ENCODE measurements around the gene ADM2.

The ADM2 gene

GRCh38 chr22:50487290-50488005 is 6.1 kb downstream of the ADM2 start:
- DNase-seq: no peak

GRCh38 chr22:50488006-50488677 is 6.8 kb downstream of the ADM2 start:
- no peak for DNase-seq

GRCh38 chr22:50488886-50489285 is 7.5 kb downstream of the ADM2 start:
- DNase-seq: no peak

GRCh38 chr22:50489363-50490243 is 8.3 kb downstream of the ADM2 start:
- DNase-seq: no peak

- DNase-seq: no peak
Observed at GRCh38 chr22:50490531-50491308, 9.4 kb downstream of the ADM2 start.

- no peak for DNase-seq
Observed at GRCh38 chr22:50497093-50497492, 15.8 kb downstream of the ADM2 start.

- peak; percentile 82 for DNase-seq
Observed at GRCh38 chr22:50498322-50498890, 17.1 kb downstream of the ADM2 start.

- DNase-seq: no peak
Observed at GRCh38 chr22:50500452-50500851, 19.1 kb downstream of the ADM2 start.

GRCh38 chr22:50502096-50502495 is 20.8 kb downstream of the ADM2 start:
- DNase-seq: no peak

GRCh38 chr22:50502628-50503474 is 21.5 kb downstream of the ADM2 start:
- DNase-seq: no peak

GRCh38 chr22:50503475-50504145 is 22.3 kb downstream of the ADM2 start:
- DNase-seq: no peak

- no peak for DNase-seq
Observed at GRCh38 chr22:50504369-50505211, 23.2 kb downstream of the ADM2 start.

GRCh38 chr22:50505276-50505775 is 24.0 kb downstream of the ADM2 start:
- no peak for DNase-seq

- no peak for DNase-seq
Observed at GRCh38 chr22:50505776-50506610, 24.6 kb downstream of the ADM2 start.

- DNase-seq: no peak
Observed at GRCh38 chr22:50506611-50507420, 25.5 kb downstream of the ADM2 start.

GRCh38 chr22:50507421-50507990 is 26.2 kb downstream of the ADM2 start, which contains the start of gene LMF2:
TSS of gene LMF2 (minus strand) at chr22:50507702. CDS start at chr22:50507675, 27 bp downstream.
- peak; percentile 94 for DNase-seq

Data from CD4-positive, alpha-beta T cell treated with Interleukin-10 for 1 hour (primary cell).